ENCODE results near the gene TNS2.
"Not testable (repeated sequence)": the region's sequence is repeated elsewhere in the genome, so short reads cannot be mapped to it uniquely, and the experiment has no call there.

The TNS2 gene

GRCh38 chr12:53102883-53103807 lies 53.3 kb downstream of the TNS2 start, which contains the start of gene SOAT2:
SOAT2 (plus strand) TSS chr12:53103486; CDS start chr12:53103578, 92 bp downstream.
- DNase-seq: peak in 2 of 3 donors; percentile 47 to 59
- 68% methylated on average over 17 of the region's 23 CpGs for WGBS (ENCODE audit: insufficient coverage)
- H3K4me3 ChIP-seq (ENCODE audit: control insufficient read depth in 1 of 7, extremely low read depth in 1 of 7, insufficient read depth in 4 of 7, low read depth in 2 of 7, low read length in 6 of 7): peak within 1 kb of the TSS in 2 of 7 experiments; percentile 13 to 21
- H3K36me3 ChIP-seq (ENCODE audit: control insufficient read depth in 4 of 4, insufficient read depth in 4 of 4, low read length in 3 of 4): no peaks in the 10 kb centered on the region
- ChIA-PET CTCF (interaction anchor here (0.5 to 14.5 kb wide), 18 partner anchors 9 to 526 kb away, joined by 3 to 361 read pairs (median 4); partner anchors contain the start of genes CSAD, PFDN5, SPRYD3 and ZNF740), POLR2A (interaction anchor here (0.6 to 1.9 kb wide), 4 partner anchors 24 to 164 kb away, joined by 3 to 5 read pairs (median 4); partner anchors contain the start of gene SPRYD3)
- H3K9me3 ChIP-seq (ENCODE audit: control extremely low read depth in 1 of 5, control insufficient read depth in 4 of 5, insufficient read depth in 2 of 5, low read depth in 1 of 5, low read length in 4 of 5): no peaks in the 10 kb centered on the region
- H3K27ac ChIP-seq (ENCODE audit: insufficient read depth in 1 of 2, low read depth in 1 of 2, low read length in 2 of 2, poor library complexity in 1 of 2, severe bottlenecking in 2 of 2): no peak within 1 kb of the TSS
- peaks cover 7 to 45% (median 41%) of the 10 kb centered on the region in 4 experiments for H3K4me1 ChIP-seq (ENCODE audit: control extremely low read depth in 1 of 4, control insufficient read depth in 4 of 4, insufficient read depth in 4 of 4, low read length in 3 of 4)
- H3K27me3 ChIP-seq (replicated peaks in 2 of 5; ENCODE audit: control insufficient read depth in 4 of 5, insufficient read depth in 5 of 5, low read length in 4 of 5): no peaks in the 10 kb centered on the region

DNA sequence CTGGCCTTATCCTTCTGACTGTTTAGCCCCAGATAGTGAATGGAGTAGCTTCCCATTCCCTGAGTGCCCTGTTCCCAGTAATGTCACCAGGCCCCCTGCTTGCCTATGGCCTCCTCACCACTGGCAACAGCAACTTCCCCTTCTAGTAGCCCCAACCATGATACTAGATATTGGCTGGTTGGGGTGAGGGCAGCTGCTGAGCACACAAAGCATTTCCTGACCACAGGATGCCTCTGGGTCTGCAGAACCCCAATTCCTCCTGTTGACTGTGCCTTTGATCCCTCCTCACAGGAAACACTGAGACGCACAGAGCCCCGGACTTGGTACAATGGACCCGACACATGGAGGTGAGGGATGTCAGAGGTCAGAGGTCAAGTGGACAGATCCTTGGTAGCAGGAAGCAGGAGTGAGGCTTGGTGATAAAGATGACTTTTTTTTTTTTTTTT lies 54.0 kb downstream of the TNS2 start:
- Histone ChIP-seq H3K4me1 (ENCODE audit: control extremely low read depth in 1 of 4, control insufficient read depth in 4 of 4, insufficient read depth in 4 of 4, low read length in 3 of 4) (peaks cover 5 to 38% (median 34%) of the 10 kb centered on the region in 4 experiments), H3K9me3 (ENCODE audit: control extremely low read depth in 1 of 5, control insufficient read depth in 4 of 5, insufficient read depth in 2 of 5, low read depth in 1 of 5, low read length in 4 of 5) (no peaks in the 10 kb centered on the region), H3K36me3 (ENCODE audit: control insufficient read depth in 4 of 4, insufficient read depth in 4 of 4, low read length in 3 of 4) (no peaks in the 10 kb centered on the region), H3K27ac (ENCODE audit: insufficient read depth in 1 of 2, low read depth in 1 of 2, low read length in 2 of 2, poor library complexity in 1 of 2, severe bottlenecking in 2 of 2) (no peak overlapping the region), H3K4me3 (ENCODE audit: control insufficient read depth in 1 of 7, extremely low read depth in 1 of 7, insufficient read depth in 4 of 7, low read depth in 2 of 7, low read length in 6 of 7) (peak overlapping the region in 2 of 7 experiments; percentile 13 to 21), H3K27me3 (replicated peaks in 2 of 5; ENCODE audit: control insufficient read depth in 4 of 5, insufficient read depth in 5 of 5, low read length in 4 of 5) (no peaks in the 10 kb centered on the region)
- WGBS (ENCODE audit: insufficient coverage): 0% methylated on average over 2 of the region's 3 CpGs
- CTCF ChIA-PET: interaction anchor here (0.7 to 14.5 kb wide), 9 partner anchors 8 to 95 kb away, joined by 3 to 361 read pairs (median 4); partner anchors contain the start of gene SPRYD3
- POLR2A ChIA-PET: interaction anchor here (0.6 to 1.9 kb wide), 4 partner anchors 19 to 99 kb away, joined by 3 to 5 read pairs (median 4); partner anchors contain the start of gene SPRYD3
- peak; percentile 58 to 94 (median 93) for DNase-seq

DNA sequence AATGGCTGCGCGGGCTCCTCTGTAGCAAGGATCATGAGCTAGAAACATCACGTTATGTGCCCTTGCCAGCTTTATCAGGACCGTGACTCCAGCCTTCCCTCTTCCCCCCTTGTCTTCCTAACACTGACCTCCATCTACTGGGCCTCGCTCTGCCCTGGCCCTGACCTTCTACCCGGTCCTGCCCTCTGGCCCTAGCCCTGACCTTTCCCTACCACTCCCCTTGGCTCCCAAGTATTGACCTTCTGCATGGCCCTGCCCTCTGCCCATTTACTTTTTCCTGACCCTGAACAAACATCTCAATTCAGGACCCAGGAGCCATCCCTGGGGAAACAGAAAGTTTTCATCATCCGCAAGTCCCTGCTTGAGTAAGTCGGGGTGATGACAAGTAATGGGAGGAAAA lies 55.4 kb downstream of the TNS2 start:
- Histone ChIP-seq H3K4me3 (ENCODE audit: control insufficient read depth in 1 of 7, extremely low read depth in 1 of 7, insufficient read depth in 4 of 7, low read depth in 2 of 7, low read length in 6 of 7) (no peak overlapping the region), H3K36me3 (ENCODE audit: control insufficient read depth in 4 of 4, insufficient read depth in 4 of 4, low read length in 3 of 4) (no peaks in the 10 kb centered on the region), H3K9me3 (ENCODE audit: control extremely low read depth in 1 of 5, control insufficient read depth in 4 of 5, insufficient read depth in 2 of 5, low read depth in 1 of 5, low read length in 4 of 5) (no peaks in the 10 kb centered on the region), H3K27me3 (replicated peaks in 2 of 5; ENCODE audit: control insufficient read depth in 4 of 5, insufficient read depth in 5 of 5, low read length in 4 of 5) (no peaks in the 10 kb centered on the region), H3K27ac (ENCODE audit: insufficient read depth in 1 of 2, low read depth in 1 of 2, low read length in 2 of 2, poor library complexity in 1 of 2, severe bottlenecking in 2 of 2) (no peak overlapping the region), H3K4me1 (ENCODE audit: control extremely low read depth in 1 of 4, control insufficient read depth in 4 of 4, insufficient read depth in 4 of 4, low read length in 3 of 4) (peaks cover 5 to 33% (median 28%) of the 10 kb centered on the region in 4 experiments)
- POLR2A ChIA-PET: no interaction called here
- 98% methylated on average over 6 of the region's 8 CpGs for WGBS (ENCODE audit: insufficient coverage)
- no peak for DNase-seq
- CTCF ChIA-PET: interaction anchor here (1.0 to 1.7 kb wide), 2 partner anchors 39 to 93 kb away, joined by 3 to 6 read pairs; no protein-coding TSS in a partner anchor

DNA sequence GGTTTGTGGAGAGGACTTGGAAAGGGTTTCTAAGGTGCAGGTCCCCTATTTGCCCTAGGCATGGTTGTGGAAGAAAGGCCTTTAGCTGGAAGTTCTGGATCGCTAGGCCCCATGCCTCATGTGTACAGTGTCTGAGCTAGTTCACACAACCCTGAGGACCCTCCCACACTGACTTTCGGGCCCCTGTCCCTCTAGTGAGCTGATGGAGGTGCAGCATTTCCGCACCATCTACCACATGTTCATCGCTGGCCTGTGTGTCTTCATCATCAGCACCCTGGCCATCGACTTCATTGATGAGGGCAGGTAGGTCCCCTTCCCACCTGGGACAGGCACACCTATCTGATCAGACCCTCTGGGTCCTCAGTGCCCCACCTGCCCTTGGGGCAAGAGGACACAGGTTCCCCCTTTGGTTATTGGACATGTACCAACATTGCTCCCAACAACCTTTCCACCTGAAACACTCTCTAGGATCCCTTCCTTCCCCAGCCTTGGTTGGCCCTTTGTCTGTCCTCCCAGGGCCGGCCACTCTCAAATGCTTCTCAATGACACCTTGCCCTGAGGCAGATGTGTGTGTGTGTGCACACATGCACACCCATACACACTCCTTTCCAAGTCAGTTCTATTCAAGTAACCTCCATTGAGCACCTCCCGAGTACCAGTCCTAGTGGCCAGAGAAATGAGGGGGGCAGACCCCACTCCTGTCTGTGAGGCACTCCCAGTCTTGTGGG lies 56.0 kb downstream of the TNS2 start:
- Histone ChIP-seq H3K4me3 (ENCODE audit: control insufficient read depth in 1 of 7, extremely low read depth in 1 of 7, insufficient read depth in 4 of 7, low read depth in 2 of 7, low read length in 6 of 7) (no peak overlapping the region), H3K27me3 (replicated peaks in 2 of 5; ENCODE audit: control insufficient read depth in 4 of 5, insufficient read depth in 5 of 5, low read length in 4 of 5) (no peaks in the 10 kb centered on the region), H3K27ac (ENCODE audit: insufficient read depth in 1 of 2, low read depth in 1 of 2, low read length in 2 of 2, poor library complexity in 1 of 2, severe bottlenecking in 2 of 2) (no peak overlapping the region), H3K9me3 (ENCODE audit: control extremely low read depth in 1 of 5, control insufficient read depth in 4 of 5, insufficient read depth in 2 of 5, low read depth in 1 of 5, low read length in 4 of 5) (no peaks in the 10 kb centered on the region), H3K36me3 (ENCODE audit: control insufficient read depth in 4 of 4, insufficient read depth in 4 of 4, low read length in 3 of 4) (no peaks in the 10 kb centered on the region), H3K4me1 (ENCODE audit: control extremely low read depth in 1 of 4, control insufficient read depth in 4 of 4, insufficient read depth in 4 of 4, low read length in 3 of 4) (peaks cover 5 to 33% (median 28%) of the 10 kb centered on the region in 4 experiments)
- CTCF ChIA-PET: interaction anchor here (1.0 to 1.7 kb wide), 2 partner anchors 40 to 92 kb away, joined by 3 to 6 read pairs; no protein-coding TSS in a partner anchor
- 96% methylated on average over 6 of the region's 7 CpGs for WGBS (ENCODE audit: insufficient coverage)
- POLR2A ChIA-PET: no interaction called here
- no peak for DNase-seq

- whole genome bisulfite sequencing (ENCODE audit: insufficient coverage): 79% methylated on average over 5 of the region's 7 CpGs
- ChIA-PET POLR2A (no interaction called here), CTCF (no interaction called here)
- Histone ChIP-seq H3K9me3 (ENCODE audit: control extremely low read depth in 1 of 5, control insufficient read depth in 4 of 5, insufficient read depth in 2 of 5, low read depth in 1 of 5, low read length in 4 of 5) (no peaks in the 10 kb centered on the region), H3K27ac (ENCODE audit: insufficient read depth in 1 of 2, low read depth in 1 of 2, low read length in 2 of 2, poor library complexity in 1 of 2, severe bottlenecking in 2 of 2) (no peak overlapping the region), H3K27me3 (replicated peaks in 2 of 5; ENCODE audit: control insufficient read depth in 4 of 5, insufficient read depth in 5 of 5, low read length in 4 of 5) (no peaks in the 10 kb centered on the region), H3K4me1 (ENCODE audit: control extremely low read depth in 1 of 4, control insufficient read depth in 4 of 4, insufficient read depth in 4 of 4, low read length in 3 of 4) (peaks cover 5 to 29% (median 26%) of the 10 kb centered on the region in 4 experiments), H3K4me3 (ENCODE audit: control insufficient read depth in 1 of 7, extremely low read depth in 1 of 7, insufficient read depth in 4 of 7, low read depth in 2 of 7, low read length in 6 of 7) (no peak overlapping the region), H3K36me3 (ENCODE audit: control insufficient read depth in 4 of 4, insufficient read depth in 4 of 4, low read length in 3 of 4) (no peaks in the 10 kb centered on the region)
- DNase-seq: no peak
These were observed 57.3 kb downstream of the TNS2 start for GRCh38 chr12:53107122-53107521.

DNA sequence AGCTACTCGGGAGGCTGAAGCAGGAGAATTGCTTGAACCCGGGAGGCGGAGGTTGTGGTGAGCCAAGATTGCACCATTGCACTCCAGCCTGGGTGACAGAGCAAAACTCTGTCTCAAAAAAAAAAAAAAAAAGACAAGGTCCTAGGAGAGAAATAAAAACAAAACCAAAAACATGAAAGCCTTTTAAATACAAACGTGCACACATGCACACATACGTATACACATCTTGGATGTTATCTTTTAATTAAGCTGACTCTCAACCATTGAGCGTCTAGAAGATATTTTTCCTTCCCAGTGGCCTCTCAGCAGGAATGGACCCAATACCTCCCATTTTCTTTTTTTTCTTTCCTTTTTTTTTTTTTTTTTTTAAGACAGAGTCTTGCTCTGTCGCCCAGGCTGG lies 62.6 kb downstream of the TNS2 start:
- DNase-seq; H3K4me3 ChIP-seq (ENCODE audit: control insufficient read depth in 1 of 7, extremely low read depth in 1 of 7, insufficient read depth in 4 of 7, low read depth in 2 of 7, low read length in 6 of 7); POLR2A ChIA-PET; H3K9me3 ChIP-seq (ENCODE audit: control extremely low read depth in 1 of 5, control insufficient read depth in 4 of 5, insufficient read depth in 2 of 5, low read depth in 1 of 5, low read length in 4 of 5); H3K4me1 ChIP-seq (ENCODE audit: control extremely low read depth in 1 of 4, control insufficient read depth in 4 of 4, insufficient read depth in 4 of 4, low read length in 3 of 4); H3K27me3 ChIP-seq (replicated peaks in 2 of 5; ENCODE audit: control insufficient read depth in 4 of 5, insufficient read depth in 5 of 5, low read length in 4 of 5); H3K27ac ChIP-seq (ENCODE audit: insufficient read depth in 1 of 2, low read depth in 1 of 2, low read length in 2 of 2, poor library complexity in 1 of 2, severe bottlenecking in 2 of 2); H3K36me3 ChIP-seq (ENCODE audit: control insufficient read depth in 4 of 4, insufficient read depth in 4 of 4, low read length in 3 of 4): not testable (repeated sequence)
- WGBS (ENCODE audit: insufficient coverage): 93% methylated on average over 3 of the region's 7 CpGs
- CTCF ChIA-PET: interaction anchor here (1.4 kb wide), 1 partner anchor 9 kb away, joined by 4 read pairs; the partner anchor contains the start of gene SOAT2
